Measurements from ENCODE around the gene GLRA2.

DNA sequence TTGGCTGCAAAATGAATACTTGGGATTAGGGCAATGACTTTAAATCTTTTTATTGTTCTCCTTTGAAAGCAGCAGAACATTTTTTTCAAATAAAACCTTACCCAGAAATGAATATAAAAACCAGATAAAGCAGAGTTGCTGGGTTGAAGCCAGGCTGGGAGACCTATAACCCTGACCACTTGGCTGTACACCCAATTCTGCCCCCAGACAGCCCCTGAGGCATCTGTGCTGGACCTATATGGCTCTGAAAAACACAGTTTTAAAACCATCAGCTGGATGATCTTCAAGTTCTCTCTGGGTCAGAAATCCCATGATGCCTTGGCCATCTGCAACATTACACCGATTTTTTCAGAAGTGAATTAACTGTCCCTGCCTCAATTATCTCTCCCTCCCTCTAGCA, 23.7 kb upstream of the GLRA2 start:
- TF ChIP-seq, protein P1, sequence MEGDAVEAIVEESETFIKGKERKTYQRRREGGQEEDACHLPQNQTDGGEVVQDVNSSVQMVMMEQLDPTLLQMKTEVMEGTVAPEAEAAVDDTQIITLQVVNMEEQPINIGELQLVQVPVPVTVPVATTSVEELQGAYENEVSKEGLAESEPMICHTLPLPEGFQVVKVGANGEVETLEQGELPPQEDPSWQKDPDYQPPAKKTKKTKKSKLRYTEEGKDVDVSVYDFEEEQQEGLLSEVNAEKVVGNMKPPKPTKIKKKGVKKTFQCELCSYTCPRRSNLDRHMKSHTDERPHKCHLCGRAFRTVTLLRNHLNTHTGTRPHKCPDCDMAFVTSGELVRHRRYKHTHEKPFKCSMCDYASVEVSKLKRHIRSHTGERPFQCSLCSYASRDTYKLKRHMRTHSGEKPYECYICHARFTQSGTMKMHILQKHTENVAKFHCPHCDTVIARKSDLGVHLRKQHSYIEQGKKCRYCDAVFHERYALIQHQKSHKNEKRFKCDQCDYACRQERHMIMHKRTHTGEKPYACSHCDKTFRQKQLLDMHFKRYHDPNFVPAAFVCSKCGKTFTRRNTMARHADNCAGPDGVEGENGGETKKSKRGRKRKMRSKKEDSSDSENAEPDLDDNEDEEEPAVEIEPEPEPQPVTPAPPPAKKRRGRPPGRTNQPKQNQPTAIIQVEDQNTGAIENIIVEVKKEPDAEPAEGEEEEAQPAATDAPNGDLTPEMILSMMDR (IDR thresholded peaks at IDR 0.05; ENCODE audit: low read depth, low read length): no peak
- TF ChIP-seq EZH2phosphoT487 (IDR thresholded peaks at IDR 0.05; ENCODE audit: low read depth): no peak

All from OCI-LY3 (cell line).